Aorta (tissue), 5 donors: ENCODE data around the gene EIF4A2. TPM values are rescaled to one million over a fixed set of nuclear protein-coding genes. Genes with fewer than 3 reads are reported as not detected.

ENCODE experiments used
- ATAC-seq: fragments of 200-7000 bp; cut with Tn5 transposase; one replicate; pipeline ENCODE4 v1.9.1; 2022; ENCODE audit warnings: moderate library complexity; ENCODE audit not compliant: low FRiP score
- DNase-seq, 2 donors: peaks; one replicate each; pipeline ENCODE4 v3.0.0-alpha.2; 2020
- H3K27ac ChIP-seq, 2 donors: one replicate each; pipeline ENCODE4 v1.5.1; 2013; ENCODE audit warnings: low read length in 2 of 2, mild to moderate bottlenecking in 2 of 2, moderate library complexity in 2 of 2, control low read depth in 1 of 2, inconsistent platforms in 1 of 2, low read depth in 1 of 2
- H3K27me3 ChIP-seq, 2 donors: one replicate each; pipeline ENCODE4 v1.6.1; 2013; ENCODE audit warnings: control low read depth in 1 of 2, low read length in 1 of 2, mild to moderate bottlenecking in 1 of 2, moderate library complexity in 1 of 2; ENCODE audit not compliant: insufficient read depth in 2 of 2, control insufficient read depth in 1 of 2
- H3K36me3 ChIP-seq, 2 donors: one replicate each; pipeline ENCODE4 v1.6.1; 2013; ENCODE audit warnings: control low read depth in 1 of 2, low read length in 1 of 2, mild to moderate bottlenecking in 1 of 2; ENCODE audit not compliant: insufficient read depth in 2 of 2, control insufficient read depth in 1 of 2
- H3K4me1 ChIP-seq, 2 donors: one replicate each; pipeline ENCODE4 v1.6.1; 2013; ENCODE audit warnings: low read length in 2 of 2, control low read depth in 1 of 2, mild to moderate bottlenecking in 1 of 2, moderate library complexity in 1 of 2; ENCODE audit not compliant: insufficient read depth in 2 of 2, control insufficient read depth in 1 of 2
- H3K4me3 ChIP-seq, 2 donors: one replicate each; pipeline ENCODE4 v1.5.1; 2013; ENCODE audit warnings: low read length in 2 of 2, control low read depth in 1 of 2, mild to moderate bottlenecking in 1 of 2
- H3K9me3 ChIP-seq: one replicate; pipeline ENCODE4 v1.6.1; 2013; ENCODE audit warnings: mild to moderate bottlenecking, low read length; ENCODE audit not compliant: control insufficient read depth
- WGBS, 2 donors: extraction: QIAGEN DNeasy Blood & Tissue Kit; methylation state at CpG; one replicate each; pipeline ENCODE4 v1.1.7; 2013; 5-methylcytosine and 5-hydroxymethylcytosine counted together
- intact Hi-C, 2 donors: fragments of 100-400 bp; cut with DNase I; formaldehyde crosslinking; loops; one replicate each; pipeline versions ENCODE4 v1.14.2 to v1.15.0; 2022
- long read RNA-seq, 2 donors: library from polyadenylated mRNA; unstranded; transcript quantifications; one replicate each; pipeline ENCODE4 v2.0.0, GENCODE V29; 2020 to 2021
- polyA plus RNA-seq, 2 donors: library from polyadenylated mRNA; stranded (reverse); fragments of 200-250 nt; gene quantifications; one replicate each; pipeline ENCODE4 v1.2.3, GENCODE V29; 2013
- total RNA-seq, 2 donors: library from RNA; stranded (reverse); fragmentation: NEBNext Ultra II Directional; extraction: Animal tissue kit (Norgen Biotek cat#: 25700); gene quantifications; one replicate each; pipeline ENCODE4 v1.2.1, GENCODE V29; 2021
- donor health status: healthy with polysubstance abuse.
- donor health status: Bipolar disorder and iron deficiency.
- donor health status: DM: no; HTN: no; CAD: no.
- donor health status: DM: no; HTN: no; CAD: no.
- donor health status: DM: yes; HTN: yes; CAD: no.

Gene EIF4A2
- total RNA-seq: 100 to 1,000 TPM; 330 to 374 TPM
- 100 to 1,000 TPM; 593 to 598 TPM for polyA plus RNA-seq
- long read RNA-seq, donor 1, transcript EIF4A2-201 (11 exons, 1,919 nt): major isoform, 889 of 1,530 reads
- long read RNA-seq, donor 1, transcript EIF4A2-205 (11 exons, 1,889 nt): minor isoform, 343 of 1,530 reads
- long read RNA-seq, donor 1, transcript EIF4A2-203 (10 exons, 1,751 nt): minor isoform, 47 of 1,530 reads
- long read RNA-seq, donor 1, transcript EIF4A2-207 (10 exons, 1,729 nt): minor isoform, 14 of 1,530 reads
- long read RNA-seq, donor 1, partial matches to known transcripts: 86 of 1,530 reads
- long read RNA-seq, donor 1, other reads (novel, unspliced or antisense): 138 of 1,530 reads
- long read RNA-seq, donor 2, transcript EIF4A2-201 (11 exons, 1,919 nt): major isoform, 77 of 164 reads
- long read RNA-seq, donor 2, transcript EIF4A2-205 (11 exons, 1,889 nt): minor isoform, 30 of 164 reads
- long read RNA-seq, donor 2, partial matches to known transcripts: 31 of 164 reads
- long read RNA-seq, donor 2, other reads (novel, unspliced or antisense): 17 of 164 reads

- DNase-seq (peak; percentile 93 to 96), ATAC-seq (peak; percentile 95)
- H3K27me3 ChIP-seq: peaks cover 0 to 1% of the 10 kb centered on the region in 2 donors
- peak within 1 kb of the TSS; percentile 88 to 93 for H3K27ac ChIP-seq
- H3K36me3 ChIP-seq: peaks cover 5% of the 10 kb centered on the region in 2 donors
- H3K4me3 ChIP-seq: peak within 1 kb of the TSS; percentile 80
- intact Hi-C loops: loop anchor here in 1 of 2 donors (10.0 kb wide), 2 partner anchors 168 to 218 kb away; partner anchors contain the start of genes AHSG and TBCCD1
- H3K9me3 ChIP-seq: no peaks in the 10 kb centered on the region
- WGBS, 2 donors: 0% methylated on average over 54 to 60 of the region's 60 CpGs
- peaks cover 0 to 5% of the 10 kb centered on the region in 2 donors for H3K4me1 ChIP-seq
These were observed at the start of gene EIF4A2 for GRCh38 chr3:186783058-186783730. Gene EIF4A2 (plus strand): TSS chr3:186783577. CDS start chr3:186783611, 34 bp downstream.

DNA sequence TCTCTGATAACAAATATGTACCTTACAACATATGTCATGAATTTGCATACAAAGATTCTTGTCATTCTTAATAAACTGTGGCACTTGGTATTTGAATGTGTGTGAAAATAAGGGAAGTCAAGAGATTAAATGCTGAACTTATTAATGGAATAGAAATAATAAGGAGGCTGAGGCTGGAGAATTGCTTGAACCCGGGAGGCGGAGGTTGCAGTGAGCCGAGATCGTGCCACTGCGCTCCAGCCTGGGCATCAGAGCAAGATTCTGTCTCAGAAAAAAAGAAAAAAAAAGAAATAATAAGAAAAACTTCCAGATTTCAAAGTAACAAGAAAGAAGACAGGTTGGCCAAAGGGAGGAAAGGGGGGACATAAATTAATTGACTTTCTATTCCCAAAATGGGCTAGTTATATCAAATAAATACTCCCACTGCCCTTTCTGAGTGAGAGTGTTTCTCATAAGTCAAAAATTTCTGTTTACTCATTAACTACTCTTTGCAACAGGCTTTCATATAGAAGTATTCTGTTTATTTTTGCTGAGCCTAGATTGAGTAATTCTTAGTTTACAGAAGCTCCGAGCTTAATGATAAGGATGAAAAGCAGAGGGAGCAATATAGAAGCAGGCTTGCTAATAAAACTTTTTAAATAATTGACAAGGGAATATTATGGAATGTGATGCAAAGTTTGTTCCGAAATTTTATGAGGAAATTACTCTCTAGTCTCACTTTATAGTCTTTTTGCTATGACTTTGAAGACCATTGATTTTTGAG is 40.6 kb upstream of the EIF4A2 start:
- Histone ChIP-seq H3K4me1 (no peaks in the 10 kb centered on the region), H3K9me3 (no peaks in the 10 kb centered on the region), H3K27ac (no peak overlapping the region), H3K36me3 (no peaks in the 10 kb centered on the region), H3K4me3 (no peak overlapping the region), H3K27me3 (no peaks in the 10 kb centered on the region)
- WGBS, 2 donors: 83 to 85% methylated on average over 7 of the region's 7 CpGs
- no peak for ATAC-seq
- DNase-seq: no peak
- intact Hi-C loops: no loop called here

GRCh38 chr3:186743666-186744065 is 39.7 kb upstream of the EIF4A2 start:
- 70 to 77% methylated on average over 3 of the region's 3 CpGs for WGBS, 2 donors
- H3K4me1 ChIP-seq: no peaks in the 10 kb centered on the region
- H3K9me3 ChIP-seq: no peaks in the 10 kb centered on the region
- intact Hi-C loops: no loop called here
- ATAC-seq (no peak), DNase-seq (no peak)
- H3K4me3 ChIP-seq: no peak overlapping the region
- H3K36me3 ChIP-seq: no peaks in the 10 kb centered on the region
- no peak overlapping the region for H3K27ac ChIP-seq
- no peaks in the 10 kb centered on the region for H3K27me3 ChIP-seq

GRCh38 chr3:186746008-186746407 is 37.4 kb upstream of the EIF4A2 start:
- no peak for ATAC-seq
- intact Hi-C loops: no loop called here

DNA sequence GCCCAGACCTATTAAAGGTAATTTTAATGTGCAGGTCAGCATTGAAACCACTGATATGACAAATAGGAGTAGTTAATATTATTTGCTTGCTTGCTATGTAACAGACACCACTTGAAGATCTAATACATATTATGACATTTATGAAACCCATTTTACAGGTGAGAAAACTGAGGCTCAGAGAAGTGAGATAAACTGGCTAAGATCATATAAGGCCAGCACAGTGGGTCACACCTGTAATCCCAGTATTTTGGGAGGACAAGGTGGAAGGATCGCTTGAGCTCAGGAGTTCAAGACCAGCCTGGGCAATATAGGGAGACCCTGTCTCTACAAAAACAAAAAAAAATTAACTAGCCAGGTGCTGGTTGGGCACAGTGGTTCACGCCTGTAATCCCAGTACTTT is 33.1 kb upstream of the EIF4A2 start:
- 95 to 99% methylated on average over 2 of the region's 2 CpGs for WGBS, 2 donors
- H3K36me3 ChIP-seq: no peaks in the 10 kb centered on the region
- no peaks in the 10 kb centered on the region for H3K4me1 ChIP-seq
- ATAC-seq (no peak), DNase-seq (no peak)
- H3K27me3 ChIP-seq: no peaks in the 10 kb centered on the region
- H3K4me3 ChIP-seq: no peak overlapping the region
- intact Hi-C loops: no loop called here
- no peak overlapping the region for H3K27ac ChIP-seq
- no peaks in the 10 kb centered on the region for H3K9me3 ChIP-seq

More at GRCh38 chr3:186746008-186746407, 37.4 kb upstream of the EIF4A2 start:
- Histone ChIP-seq H3K27me3 (no peaks in the 10 kb centered on the region), H3K9me3 (no peaks in the 10 kb centered on the region), H3K27ac (peak overlapping the region in 1 of 2 donors; percentile 3), H3K36me3 (no peaks in the 10 kb centered on the region), H3K4me1 (no peaks in the 10 kb centered on the region), H3K4me3 (no peak overlapping the region)
- DNase-seq: peak in 1 of 2 donors; percentile 82
- WGBS, 2 donors: 7 to 8% methylated on average over 9 to 10 of the region's 10 CpGs

DNA sequence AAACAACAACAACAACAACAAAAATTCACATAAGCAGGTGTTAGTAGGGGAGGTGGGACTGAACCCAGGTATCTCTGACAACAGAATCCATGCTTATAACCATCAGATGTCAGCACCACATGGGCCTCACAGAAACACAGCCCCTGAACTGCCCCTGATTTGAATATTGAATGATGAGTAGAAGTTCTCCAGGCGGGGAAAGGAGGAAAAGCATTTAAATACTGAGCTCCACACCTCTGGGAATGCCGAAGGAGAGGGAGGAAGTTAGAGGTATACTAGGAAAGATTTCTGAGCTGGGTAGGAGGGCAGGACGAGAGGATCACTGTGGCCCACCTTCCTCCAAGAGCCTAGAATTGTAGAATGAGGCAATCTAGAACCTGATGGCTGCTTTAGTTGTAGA is 31.9 kb upstream of the EIF4A2 start:
- ATAC-seq (no peak), DNase-seq (no peak)
- Histone ChIP-seq H3K4me3 (no peak overlapping the region), H3K36me3 (no peaks in the 10 kb centered on the region), H3K27me3 (no peaks in the 10 kb centered on the region), H3K9me3 (no peaks in the 10 kb centered on the region), H3K4me1 (no peaks in the 10 kb centered on the region), H3K27ac (no peak overlapping the region)
- intact Hi-C loops: no loop called here
- 43% methylated on average over 3 of the region's 3 CpGs for WGBS, 2 donors

GRCh38 chr3:186754006-186754405 is 29.4 kb upstream of the EIF4A2 start:
- H3K4me1 ChIP-seq: no peaks in the 10 kb centered on the region
- 66 to 72% methylated on average over 7 of the region's 7 CpGs for WGBS, 2 donors
- no peaks in the 10 kb centered on the region for H3K9me3 ChIP-seq
- H3K27me3 ChIP-seq: no peaks in the 10 kb centered on the region
- no peak for DNase-seq
- no peak for ATAC-seq
- intact Hi-C loops: no loop called here
- H3K27ac ChIP-seq: no peak overlapping the region
- H3K4me3 ChIP-seq: no peak overlapping the region
- no peaks in the 10 kb centered on the region for H3K36me3 ChIP-seq

GRCh38 chr3:186754871-186755270 is 28.5 kb upstream of the EIF4A2 start:
- H3K9me3 ChIP-seq: no peaks in the 10 kb centered on the region
- no peaks in the 10 kb centered on the region for H3K36me3 ChIP-seq
- H3K27ac ChIP-seq: no peak overlapping the region
- DNase-seq (no peak), ATAC-seq (no peak)
- H3K4me3 ChIP-seq: no peak overlapping the region
- no peaks in the 10 kb centered on the region for H3K4me1 ChIP-seq
- intact Hi-C loops: no loop called here
- no peaks in the 10 kb centered on the region for H3K27me3 ChIP-seq
- 95 to 98% methylated on average over 5 of the region's 5 CpGs for WGBS, 2 donors
